Erythroblast (primary cell): ENCODE results near the gene HAGH.

Source experiments
- DNase-seq, 2 experiments: peaks; one replicate each; lab custom pipeline; 2025; lab: John Stamatoyannopoulos, UW
- GATA1 ChIP-seq: IDR thresholded peaks from 2 replicates; pipeline ENCODE4 v1.6.1; 2011; ENCODE audit warnings: low read depth, mild to moderate bottlenecking, control low read depth, low read length, moderate library complexity
- POLR2A ChIP-seq: IDR thresholded peaks from 2 replicates; pipeline ENCODE4 v1.6.1; 2011; ENCODE audit warnings: mild to moderate bottlenecking, low read length

Gene HAGH

GRCh38 chr16:1757714-1758461 lies 68.7 kb downstream of the HAGH start:
- no peak for TF ChIP-seq POLR2A
- TF ChIP-seq GATA1, result no peak
- no peak for DNase-seq
